ENCODE measurements around the gene NKAIN2. TPM values are rescaled to one million over a fixed set of nuclear protein-coding genes. Genes with fewer than 3 reads are reported as not detected.

Gene NKAIN2
- total RNA-seq, 4 donors from 2014 or later: 0.19 TPM; not detected in 3

DNA sequence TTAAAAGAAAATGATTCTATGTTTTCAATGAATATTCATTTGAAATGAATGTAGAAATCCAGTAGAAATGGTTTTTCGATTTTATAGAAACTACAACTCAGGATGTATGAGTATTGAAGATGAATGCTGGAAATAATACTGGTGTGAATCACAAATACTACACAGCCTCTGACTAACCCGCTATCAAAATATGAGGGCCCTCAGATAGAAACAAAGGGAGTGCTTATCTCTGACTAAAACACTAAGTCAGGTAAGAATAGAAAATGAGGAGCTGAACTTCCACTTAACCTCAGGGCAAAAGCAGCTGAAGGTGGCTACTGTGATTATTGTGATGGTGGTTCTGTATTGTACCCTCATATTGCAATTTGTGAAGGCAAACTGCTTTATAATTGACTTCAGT is 937.7 kb downstream of the NKAIN2 start:
- Histone ChIP-seq H3K4me1 (no peaks in the 10 kb centered on the region), H3K27me3 (no peaks in the 10 kb centered on the region), H3K36me3 (no peaks in the 10 kb centered on the region), H3K27ac (no peak overlapping the region), H3K4me3 (no peak overlapping the region), H3K9me3 (no peaks in the 10 kb centered on the region)
- TF ChIP-seq, protein P1, sequence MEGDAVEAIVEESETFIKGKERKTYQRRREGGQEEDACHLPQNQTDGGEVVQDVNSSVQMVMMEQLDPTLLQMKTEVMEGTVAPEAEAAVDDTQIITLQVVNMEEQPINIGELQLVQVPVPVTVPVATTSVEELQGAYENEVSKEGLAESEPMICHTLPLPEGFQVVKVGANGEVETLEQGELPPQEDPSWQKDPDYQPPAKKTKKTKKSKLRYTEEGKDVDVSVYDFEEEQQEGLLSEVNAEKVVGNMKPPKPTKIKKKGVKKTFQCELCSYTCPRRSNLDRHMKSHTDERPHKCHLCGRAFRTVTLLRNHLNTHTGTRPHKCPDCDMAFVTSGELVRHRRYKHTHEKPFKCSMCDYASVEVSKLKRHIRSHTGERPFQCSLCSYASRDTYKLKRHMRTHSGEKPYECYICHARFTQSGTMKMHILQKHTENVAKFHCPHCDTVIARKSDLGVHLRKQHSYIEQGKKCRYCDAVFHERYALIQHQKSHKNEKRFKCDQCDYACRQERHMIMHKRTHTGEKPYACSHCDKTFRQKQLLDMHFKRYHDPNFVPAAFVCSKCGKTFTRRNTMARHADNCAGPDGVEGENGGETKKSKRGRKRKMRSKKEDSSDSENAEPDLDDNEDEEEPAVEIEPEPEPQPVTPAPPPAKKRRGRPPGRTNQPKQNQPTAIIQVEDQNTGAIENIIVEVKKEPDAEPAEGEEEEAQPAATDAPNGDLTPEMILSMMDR (IDR thresholded peaks at IDR 0.05): no peak
- TF ChIP-seq POLR2A (IDR thresholded peaks at IDR 0.05): no peak
- 80 to 85% methylated on average over 2 of the region's 2 CpGs for WGBS, 2 donors
- intact Hi-C loops (cut with DNase I): no loop called here
- no peak for DNase-seq

DNA sequence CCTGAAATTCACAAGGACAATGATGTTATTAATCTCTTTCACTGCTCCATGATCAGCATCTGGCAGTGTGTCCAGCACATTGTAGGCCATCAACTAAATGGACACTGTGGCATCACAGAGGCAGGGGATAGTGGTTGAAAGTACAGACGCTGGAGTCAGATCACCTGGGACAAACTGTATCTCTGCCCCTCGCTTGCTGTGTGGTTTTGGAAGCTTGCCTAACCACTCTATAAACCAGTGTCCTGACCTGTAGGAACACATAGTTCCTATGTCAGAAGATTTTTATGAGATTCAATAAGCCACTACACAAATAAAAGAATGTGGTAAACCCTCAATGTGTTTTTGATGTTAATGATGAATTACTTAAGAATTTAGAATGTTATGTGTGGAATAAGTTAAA is 939.3 kb downstream of the NKAIN2 start:
- no peak overlapping the region for H3K27ac ChIP-seq
- H3K27me3 ChIP-seq: no peaks in the 10 kb centered on the region
- H3K4me3 ChIP-seq: no peak overlapping the region
- no peaks in the 10 kb centered on the region for H3K9me3 ChIP-seq
- TF ChIP-seq, protein P1 (IDR thresholded peaks at IDR 0.05): no peak
- no peak for TF ChIP-seq POLR2A (IDR thresholded peaks at IDR 0.05)
- 17 to 38% methylated on average over 2 of the region's 2 CpGs for WGBS, 2 donors
- H3K36me3 ChIP-seq: no peaks in the 10 kb centered on the region
- no peak for DNase-seq
- H3K4me1 ChIP-seq: no peaks in the 10 kb centered on the region
- intact Hi-C loops (cut with DNase I): no loop called here

DNA sequence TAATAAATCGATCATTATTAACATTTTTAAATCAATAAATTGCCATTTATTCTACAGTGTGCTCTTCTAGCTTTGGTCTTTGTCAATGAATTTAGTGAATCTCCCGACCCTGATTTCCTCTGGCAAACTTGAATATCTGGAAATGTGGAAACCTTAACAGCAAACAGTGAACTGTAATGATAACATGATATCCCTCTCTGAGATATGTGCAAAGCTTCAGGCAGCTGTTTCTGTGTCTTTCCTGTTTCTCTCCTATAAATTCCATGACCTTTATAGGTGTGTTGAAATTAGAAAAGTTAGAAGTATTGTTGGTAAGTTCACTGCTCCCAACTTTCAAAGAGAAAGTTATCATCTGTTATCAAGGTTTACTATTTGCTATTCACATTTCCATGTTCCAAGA is 939.8 kb downstream of the NKAIN2 start:
- H3K4me1 ChIP-seq: no peaks in the 10 kb centered on the region
- no peak for DNase-seq
- TF ChIP-seq, protein P1 (IDR thresholded peaks at IDR 0.05): no peak
- no peak for TF ChIP-seq POLR2A (IDR thresholded peaks at IDR 0.05)
- H3K9me3 ChIP-seq: no peaks in the 10 kb centered on the region
- no peaks in the 10 kb centered on the region for H3K27me3 ChIP-seq
- no peak overlapping the region for H3K4me3 ChIP-seq
- H3K36me3 ChIP-seq: no peaks in the 10 kb centered on the region
- H3K27ac ChIP-seq: no peak overlapping the region
- intact Hi-C loops (cut with DNase I): no loop called here
- WGBS, 2 donors: 53 to 61% methylated on average over 2 of the region's 2 CpGs

DNA sequence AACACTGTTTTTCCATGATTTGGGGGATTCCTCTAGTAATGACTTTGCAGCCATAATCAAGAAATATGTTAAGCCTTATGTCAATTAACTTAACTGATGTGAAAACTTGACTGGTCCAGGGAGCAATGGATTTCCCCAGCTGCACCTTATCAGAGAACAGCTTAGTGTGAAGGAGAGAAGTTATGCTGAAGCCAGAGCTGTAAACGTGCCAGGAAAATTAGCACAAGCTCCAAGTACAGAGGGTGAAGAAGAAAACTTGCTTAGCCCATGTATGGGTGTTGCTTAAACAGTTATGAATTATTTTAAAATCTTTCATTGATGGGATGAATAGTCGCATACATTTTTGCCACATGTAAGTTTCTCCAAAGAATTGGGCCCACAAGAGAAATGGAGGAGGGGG is 943.7 kb downstream of the NKAIN2 start:
- 36 to 38% methylated on average over 2 of the region's 2 CpGs for WGBS, 2 donors
- intact Hi-C loops (cut with DNase I): no loop called here
- Histone ChIP-seq H3K27ac (no peak overlapping the region), H3K4me3 (no peak overlapping the region), H3K36me3 (no peaks in the 10 kb centered on the region), H3K4me1 (no peaks in the 10 kb centered on the region), H3K9me3 (no peaks in the 10 kb centered on the region), H3K27me3 (no peaks in the 10 kb centered on the region)
- no peak for DNase-seq
- TF ChIP-seq POLR2A (IDR thresholded peaks at IDR 0.05): no peak
- TF ChIP-seq, protein P1 (IDR thresholded peaks at IDR 0.05): no peak

DNA sequence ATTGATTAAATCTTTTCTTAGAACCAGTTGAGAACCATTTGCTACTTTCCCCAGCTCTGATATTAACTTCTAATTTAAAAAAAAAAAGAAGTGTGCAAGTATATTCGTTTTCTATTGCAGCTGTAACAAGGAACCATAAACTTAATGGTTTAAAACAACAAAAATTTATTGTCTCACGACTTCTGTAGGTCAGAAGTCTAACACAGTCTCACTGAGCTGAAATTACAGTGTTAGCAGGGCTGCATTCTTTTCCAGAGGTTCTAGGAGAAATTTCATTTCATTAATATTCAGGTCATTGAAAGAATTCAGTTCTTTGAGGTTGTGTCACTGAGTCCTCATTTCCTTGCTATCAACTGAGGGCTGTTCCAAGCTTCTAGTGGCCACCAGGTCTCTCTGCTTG is 945.1 kb downstream of the NKAIN2 start:
- TF ChIP-seq, protein P1 (IDR thresholded peaks at IDR 0.05): no peak
- no peak for TF ChIP-seq POLR2A (IDR thresholded peaks at IDR 0.05)
- intact Hi-C loops (cut with DNase I): no loop called here
- DNase-seq: no peak
- H3K9me3 ChIP-seq: no peaks in the 10 kb centered on the region
- no peaks in the 10 kb centered on the region for H3K4me1 ChIP-seq
- H3K27ac ChIP-seq: no peak overlapping the region
- no peaks in the 10 kb centered on the region for H3K36me3 ChIP-seq
- no peaks in the 10 kb centered on the region for H3K27me3 ChIP-seq
- 55 to 80% methylated on average over 2 of the region's 2 CpGs for WGBS, 2 donors
- H3K4me3 ChIP-seq: no peak overlapping the region
